ENCODE data around the gene RNF207. TPM values are rescaled to one million over a fixed set of nuclear protein-coding genes. Genes with fewer than 3 reads are reported as not detected.

RNF207 gene
- total RNA-seq, 4 donors from 2014 or later = 10.8 to 43.2 (median 20.2) TPM

DNA sequence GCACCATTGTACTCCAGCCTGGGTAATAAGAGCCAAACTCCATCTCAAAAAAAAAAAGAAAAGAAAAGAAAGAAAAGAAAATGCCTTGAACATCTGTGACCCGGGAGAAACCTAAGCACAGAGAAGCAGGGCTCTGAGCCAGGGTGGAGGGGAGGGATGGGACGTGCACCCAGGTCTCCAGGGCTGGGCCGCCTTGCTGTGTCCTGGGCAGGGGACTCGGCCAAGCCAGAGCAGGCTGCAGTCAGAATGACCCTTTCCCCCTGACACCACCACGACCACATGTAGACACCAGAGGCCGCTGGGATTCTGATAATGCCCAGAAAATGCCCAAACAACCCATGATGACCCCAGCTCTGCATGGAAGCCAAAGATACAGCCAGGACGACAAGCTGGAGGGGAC, 43.6 kb upstream of the RNF207 start:
- Histone ChIP-seq H3K9me3 (no peaks in the 10 kb centered on the region), H3K4me1 (no peaks in the 10 kb centered on the region), H3K36me3 (no peaks in the 10 kb centered on the region), H3K4me3 (no peak overlapping the region), H3K27ac (replicated peaks in 1 of 4) (no peak overlapping the region), H3K27me3 (peaks cover 0 to 71% (median 0%) of the 10 kb centered on the region in 4 donors)
- TF ChIP-seq EP300 (IDR thresholded peaks at IDR 0.05) = no peak
- no peak for TF ChIP-seq POLR2A (IDR thresholded peaks at IDR 0.05; ENCODE audit: low read depth)
- TF ChIP-seq POLR2AphosphoS5 (IDR thresholded peaks at IDR 0.05) = no peak
- no peak for TF ChIP-seq CTCF (IDR thresholded peaks at IDR 0.05)
- intact Hi-C loops (cut with DNase I) = no loop called here
- DNase-seq (ENCODE audit: extremely low spot score) = no peak
- WGBS = 82% methylated on average over 7 of the region's 7 CpGs

- H3K4me1 ChIP-seq = no peaks in the 10 kb centered on the region
- intact Hi-C loops (cut with DNase I) = no loop called here
- H3K27me3 ChIP-seq = peaks cover 0 to 71% (median 0%) of the 10 kb centered on the region in 4 donors
- no peaks in the 10 kb centered on the region for H3K9me3 ChIP-seq
- no peaks in the 10 kb centered on the region for H3K36me3 ChIP-seq
- TF ChIP-seq EP300 (IDR thresholded peaks at IDR 0.05) (no peak), POLR2AphosphoS5 (IDR thresholded peaks at IDR 0.05) (no peak), POLR2A (IDR thresholded peaks at IDR 0.05; ENCODE audit: low read depth) (no peak), CTCF (IDR thresholded peaks at IDR 0.05) (no peak)
- no peak for DNase-seq (ENCODE audit: extremely low spot score)
- no peak overlapping the region for H3K27ac ChIP-seq (replicated peaks in 1 of 4)
- H3K4me3 ChIP-seq = no peak overlapping the region
- whole genome bisulfite sequencing = 69% methylated on average over 10 of the region's 13 CpGs
These were observed 43.1 kb upstream of the RNF207 start for GRCh38 chr1:6162773-6163172.

- Histone ChIP-seq H3K27ac (replicated peaks in 1 of 4) (no peak overlapping the region), H3K4me1 (no peaks in the 10 kb centered on the region), H3K27me3 (peaks cover 0 to 71% (median 0%) of the 10 kb centered on the region in 4 donors), H3K9me3 (no peaks in the 10 kb centered on the region), H3K36me3 (no peaks in the 10 kb centered on the region), H3K4me3 (no peak overlapping the region)
- TF ChIP-seq EP300 (IDR thresholded peaks at IDR 0.05) (no peak), POLR2AphosphoS5 (IDR thresholded peaks at IDR 0.05) (no peak), POLR2A (IDR thresholded peaks at IDR 0.05; ENCODE audit: low read depth) (no peak), CTCF (IDR thresholded peaks at IDR 0.05) (no peak)
- DNase-seq (ENCODE audit: extremely low spot score) = no peak
- intact Hi-C loops (cut with DNase I) = no loop called here
- 92% methylated on average over 15 of the region's 15 CpGs for WGBS
These were observed 42.5 kb upstream of the RNF207 start for GRCh38 chr1:6163191-6163972.

- intact Hi-C loops (cut with DNase I) = no loop called here
- no peak for DNase-seq (ENCODE audit: extremely low spot score)
- Histone ChIP-seq H3K27me3 (peaks cover 0 to 72% (median 0%) of the 10 kb centered on the region in 4 donors), H3K9me3 (no peaks in the 10 kb centered on the region), H3K36me3 (no peaks in the 10 kb centered on the region), H3K4me1 (no peaks in the 10 kb centered on the region), H3K27ac (replicated peaks in 1 of 4) (no peak overlapping the region), H3K4me3 (no peak overlapping the region)
- 68% methylated on average over 19 of the region's 19 CpGs for WGBS
- TF ChIP-seq POLR2AphosphoS5 (IDR thresholded peaks at IDR 0.05) = no peak
- no peak for TF ChIP-seq EP300 (IDR thresholded peaks at IDR 0.05)
- no peak for TF ChIP-seq CTCF (IDR thresholded peaks at IDR 0.05)
- no peak for TF ChIP-seq POLR2A (IDR thresholded peaks at IDR 0.05; ENCODE audit: low read depth)
These were observed 41.8 kb upstream of the RNF207 start for GRCh38 chr1:6163973-6164617.

All from esophagus muscularis mucosa (tissue), 4 donors.